ENCODE data around the gene TMEM186. TPM values are rescaled to one million over a fixed set of nuclear protein-coding genes. Genes with fewer than 3 reads are reported as not detected.
"Not testable (repeated sequence)": the region's sequence is repeated elsewhere in the genome, so short reads cannot be mapped to it uniquely, and the experiment has no call there.

The TMEM186 gene
- polyA plus RNA-seq, 3 donors = 16.2 to 16.9 (median 16.9) TPM

GRCh38 chr16:8818504-8819270 lies 21.2 kb upstream of the TMEM186 start:
- no peak for DNase-seq (ENCODE audit: extremely low read depth in 1 of 11, low read depth in 9 of 11, low spot score in 4 of 11)

GRCh38 chr16:8816967-8817655 lies 19.7 kb upstream of the TMEM186 start:
- no peak for DNase-seq (ENCODE audit: extremely low read depth in 1 of 11, low read depth in 9 of 11, low spot score in 4 of 11)

GRCh38 chr16:8814095-8814806 lies 16.8 kb upstream of the TMEM186 start:
- no peak for DNase-seq (ENCODE audit: extremely low read depth in 1 of 11, low read depth in 9 of 11, low spot score in 4 of 11)

GRCh38 chr16:8812162-8812843 lies 14.9 kb upstream of the TMEM186 start:
- DNase-seq (ENCODE audit: extremely low read depth in 1 of 11, low read depth in 9 of 11, low spot score in 4 of 11) = no peak

GRCh38 chr16:8808613-8809353 lies 11.3 kb upstream of the TMEM186 start:
- DNase-seq (ENCODE audit: extremely low read depth in 1 of 11, low read depth in 9 of 11, low spot score in 4 of 11) = no peak

GRCh38 chr16:8808009-8808408 lies 10.6 kb upstream of the TMEM186 start:
- DNase-seq (ENCODE audit: extremely low read depth in 1 of 11, low read depth in 9 of 11, low spot score in 4 of 11) = no peak

GRCh38 chr16:8807189-8807588 lies 9.8 kb upstream of the TMEM186 start:
- DNase-seq (ENCODE audit: extremely low read depth in 1 of 11, low read depth in 9 of 11, low spot score in 4 of 11) = no peak

GRCh38 chr16:8806272-8806983 lies 9.0 kb upstream of the TMEM186 start:
- DNase-seq (ENCODE audit: extremely low read depth in 1 of 11, low read depth in 9 of 11, low spot score in 4 of 11) = no peak

GRCh38 chr16:8804313-8804712 lies 6.9 kb upstream of the TMEM186 start:
- DNase-seq (ENCODE audit: extremely low read depth in 1 of 11, low read depth in 9 of 11, low spot score in 4 of 11) = no peak

- DNase-seq (ENCODE audit: extremely low read depth in 1 of 11, low read depth in 9 of 11, low spot score in 4 of 11) = not testable (repeated sequence)
These were observed 6.3 kb upstream of the TMEM186 start for GRCh38 chr16:8803733-8804132.

GRCh38 chr16:8801701-8802100 lies 4.3 kb upstream of the TMEM186 start:
- DNase-seq (ENCODE audit: extremely low read depth in 1 of 11, low read depth in 9 of 11, low spot score in 4 of 11) = no peak

GRCh38 chr16:8798535-8799157 lies 1.2 kb upstream of the TMEM186 start:
- no peak for DNase-seq (ENCODE audit: extremely low read depth in 1 of 11, low read depth in 9 of 11, low spot score in 4 of 11)

- DNase-seq (ENCODE audit: extremely low read depth in 1 of 11, low read depth in 9 of 11, low spot score in 4 of 11) = no peak
These were observed 712 bp upstream of the TMEM186 start for GRCh38 chr16:8798174-8798527.

GRCh38 chr16:8796469-8797363 lies 723 bp downstream of the TMEM186 start:
- DNase-seq (ENCODE audit: extremely low read depth in 1 of 11, low read depth in 9 of 11, low spot score in 4 of 11) = no peak

GRCh38 chr16:8795818-8796217 lies 1.6 kb downstream of the TMEM186 start:
- DNase-seq (ENCODE audit: extremely low read depth in 1 of 11, low read depth in 9 of 11, low spot score in 4 of 11) = no peak

- no peak for DNase-seq (ENCODE audit: extremely low read depth in 1 of 11, low read depth in 9 of 11, low spot score in 4 of 11)
These were observed 2.3 kb downstream of the TMEM186 start for GRCh38 chr16:8795091-8795490.
